GM18519 (cell line): ENCODE results near the gene ZC3H12D.
"Not testable (repeated sequence)": the region's sequence is repeated elsewhere in the genome, so short reads cannot be mapped to it uniquely, and the experiment has no call there.

Experiments
- ATAC-seq: cut with Tn5 transposase; IDR thresholded peaks from one replicate; pipeline ENCODE4 v1.9.1; 2021; ENCODE audit warnings: mild to moderate bottlenecking, moderate library complexity; ENCODE audit not compliant: unreplicated experiment, low FRiP score

ZC3H12D gene

GRCh38 chr6:149484733-149485700 lies at the start of gene ZC3H12D:
TSS of gene ZC3H12D (minus strand) at chr6:149485014. CDS start at chr6:149474543, 10,471 bp downstream.
- peak; percentile 34 for ATAC-seq

GRCh38 chr6:149529650-149530049 lies 44.8 kb upstream of the ZC3H12D start:
- ATAC-seq = no peak

GRCh38 chr6:149515494-149515893 lies 30.7 kb upstream of the ZC3H12D start:
- no peak for ATAC-seq

- ATAC-seq = no peak
Measured at GRCh38 chr6:149513915-149514314, 29.1 kb upstream of the ZC3H12D start.

- ATAC-seq = no peak
Measured at GRCh38 chr6:149510793-149511512, 26.1 kb upstream of the ZC3H12D start.

GRCh38 chr6:149508485-149508884 lies 23.7 kb upstream of the ZC3H12D start:
- no peak for ATAC-seq

GRCh38 chr6:149503872-149504271 lies 19.1 kb upstream of the ZC3H12D start:
- ATAC-seq = no peak

- no peak for ATAC-seq
Measured at GRCh38 chr6:149503276-149503675, 18.5 kb upstream of the ZC3H12D start.

GRCh38 chr6:149501768-149502167 lies 17.0 kb upstream of the ZC3H12D start:
- no peak for ATAC-seq

- ATAC-seq = no peak
Measured at GRCh38 chr6:149501201-149501600, 16.4 kb upstream of the ZC3H12D start.

- ATAC-seq = no peak
Measured at GRCh38 chr6:149500096-149500495, 15.3 kb upstream of the ZC3H12D start.

- ATAC-seq = no peak
Measured at GRCh38 chr6:149499066-149499465, 14.3 kb upstream of the ZC3H12D start.

- no peak for ATAC-seq
Measured at GRCh38 chr6:149497365-149497764, 12.6 kb upstream of the ZC3H12D start.

GRCh38 chr6:149496597-149496996 lies 11.8 kb upstream of the ZC3H12D start:
- ATAC-seq = peak; percentile 49

- not testable (repeated sequence) for ATAC-seq
Measured at GRCh38 chr6:149495349-149496016, 10.7 kb upstream of the ZC3H12D start.

- ATAC-seq = peak; percentile 47
Measured at GRCh38 chr6:149494810-149495209, 10.0 kb upstream of the ZC3H12D start.

- ATAC-seq = no peak
Measured at GRCh38 chr6:149493761-149494320, 9.0 kb upstream of the ZC3H12D start.

GRCh38 chr6:149492798-149493343 lies 8.1 kb upstream of the ZC3H12D start:
- ATAC-seq = no peak

- ATAC-seq = no peak
Measured at GRCh38 chr6:149489967-149490366, 5.2 kb upstream of the ZC3H12D start.

GRCh38 chr6:149488815-149489214 lies 4.0 kb upstream of the ZC3H12D start:
- ATAC-seq = no peak
